Measurements from ENCODE around the gene CABP5. TPM values are rescaled to one million over a fixed set of nuclear protein-coding genes. Genes with fewer than 3 reads are reported as not detected.

CABP5 gene
- total RNA-seq, 1 experiment from 2014 or later = not detected

DNA sequence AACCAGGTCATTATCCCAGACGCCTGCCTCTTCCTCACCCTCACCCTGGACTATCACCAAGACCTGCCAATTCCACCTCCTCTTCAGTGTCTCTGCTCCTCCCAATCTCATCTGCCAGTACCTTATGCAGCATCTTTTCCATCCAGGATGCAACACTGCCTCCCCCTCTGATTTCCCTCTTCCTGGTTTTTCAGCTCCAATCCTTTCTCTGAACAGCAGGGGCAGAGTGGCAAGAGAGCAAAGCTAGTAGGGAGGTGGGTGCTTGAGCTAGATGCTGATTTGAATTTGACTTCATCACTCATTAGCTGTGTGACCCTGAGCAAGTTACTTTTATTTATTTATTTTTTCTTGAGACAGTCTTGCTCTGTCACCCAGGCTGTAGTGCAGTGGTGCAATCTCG is 25.6 kb upstream of the CABP5 start:
- Histone ChIP-seq H3K9ac (ENCODE audit: low read length) (no peak overlapping the region), H3K4me1 (ENCODE audit: control insufficient read depth in 1 of 2, insufficient read depth in 2 of 2, low read length in 2 of 2) (no peaks in the 10 kb centered on the region), H3K36me3 (ENCODE audit: control insufficient read depth in 1 of 2, insufficient read depth in 2 of 2, low read length in 2 of 2) (no peaks in the 10 kb centered on the region), H3K4me2 (ENCODE audit: low read length) (no peak overlapping the region), H3K27me3 (ENCODE audit: insufficient read depth, low read length) (no peaks in the 10 kb centered on the region), H3K27ac (ENCODE audit: low read depth, low read length) (no peak overlapping the region), H4K20me1 (ENCODE audit: insufficient read depth) (no peaks in the 10 kb centered on the region), H3K9me3 (ENCODE audit: control insufficient read depth in 1 of 2, insufficient read depth in 1 of 2, low read depth in 1 of 2, low read length in 2 of 2) (no peaks in the 10 kb centered on the region), H3K79me2 (ENCODE audit: insufficient read depth, low read length) (no peaks in the 10 kb centered on the region), H3K4me3 (replicated peaks in 1 of 2; ENCODE audit: low read depth in 1 of 2, low read length in 2 of 2) (no peak overlapping the region), H2AFZ (ENCODE audit: low read depth, low read length, poor library complexity, severe bottlenecking) (no peak overlapping the region), H3K9me2 (ENCODE audit: insufficient read depth) (no peaks in the 10 kb centered on the region)
- ChIA-PET POLR2A (no interaction called here), CTCF (interaction anchor here (1.0 kb wide), 2 partner anchors 16 to 43 kb away, joined by 3 read pairs; no protein-coding TSS in a partner anchor), RAD21 (ENCODE audit: low non-redundant PET in 1 of 2, low total read pairs in 2 of 2, uncharacterized antibody in 2 of 2, unreplicated experiment in 2 of 2) (no interaction called here)
- intact Hi-C loops (cut with micrococcal nuclease) = no loop called here
- no TSS peak for BruUV-seq (replicated peaks)
- no peak for DNase-seq (ENCODE audit: low read depth, low spot score)
- no peak for TF ChIP-seq EZH2phosphoT487 (IDR thresholded peaks at IDR 0.05; ENCODE audit: borderline replicate concordance)
- peak in 2 of 3 experiments; percentile 31 to 34; a peak in 3 of 6 replicates for TF ChIP-seq CTCF (IDR thresholded peaks at IDR 0.05 in 2 of 3, conservative IDR thresholded peaks at IDR 0.05 in 1 of 3; ENCODE audit: borderline replicate concordance in 1 of 3, insufficient read depth in 1 of 3, low read depth in 2 of 3, low read length in 2 of 3)
- TF ChIP-seq REST (IDR thresholded peaks at IDR 0.05; ENCODE audit: low read depth) = no peak
- peak; percentile 80 for ATAC-seq
